WTC11 (cell line): ENCODE data around the gene ZNF189.

ENCODE experiments used
- ATF6 ChIP-seq: sonication (generic); formaldehyde crosslinking; IDR thresholded peaks from 2 replicates; pipeline ENCODE4 v1.8.1; 2023; ENCODE audit warnings: mild to moderate bottlenecking, missing genetic modification reagents
- CBFB ChIP-seq: sonication (generic); formaldehyde crosslinking; IDR thresholded peaks from 2 replicates; pipeline ENCODE4 v1.8.1; 2022; ENCODE audit warnings: mild to moderate bottlenecking, low read depth, missing genetic modification reagents
- CTCF ChIP-seq: fragments of 200-600 bp; IDR thresholded peaks from 2 replicates; pipeline ENCODE4 v1.8.0; 2022; ENCODE audit warnings: antibody characterized with exemption
- IRF1 ChIP-seq: sonication (generic); formaldehyde crosslinking; IDR thresholded peaks from 2 replicates; pipeline ENCODE4 v1.8.0; 2023; ENCODE audit warnings: missing genetic modification reagents
- JUN ChIP-seq: sonication (generic); formaldehyde crosslinking; IDR thresholded peaks from 2 replicates; pipeline ENCODE4 v1.8.0; 2023; ENCODE audit warnings: mild to moderate bottlenecking, missing genetic modification reagents
- NFE2L1 ChIP-seq: sonication (generic); formaldehyde crosslinking; IDR thresholded peaks from 2 replicates; pipeline ENCODE4 v1.8.1; 2023; ENCODE audit warnings: missing genetic modification reagents
- NFYB ChIP-seq: sonication (generic); formaldehyde crosslinking; conservative IDR thresholded peaks from 2 replicates; pipeline ENCODE4 v1.8.0; 2022; ENCODE audit warnings: low read depth, missing genetic modification reagents
- NR3C1 ChIP-seq: sonication (generic); formaldehyde crosslinking; conservative IDR thresholded peaks from 2 replicates; pipeline ENCODE4 v1.8.1; 2023; ENCODE audit warnings: low read depth, mild to moderate bottlenecking, missing genetic modification reagents
- TEAD4 ChIP-seq: sonication (generic); formaldehyde crosslinking; IDR thresholded peaks from 2 replicates; pipeline ENCODE4 v1.8.0; 2022; ENCODE audit warnings: mild to moderate bottlenecking, missing genetic modification reagents
- USF1 ChIP-seq: sonication (generic); formaldehyde crosslinking; IDR thresholded peaks from 2 replicates; pipeline ENCODE4 v1.8.0; 2022; ENCODE audit warnings: mild to moderate bottlenecking, missing genetic modification reagents
- ZBTB43 ChIP-seq: sonication (generic); formaldehyde crosslinking; IDR thresholded peaks from 2 replicates; pipeline ENCODE4 v1.8.1; 2023; ENCODE audit warnings: mild to moderate bottlenecking, missing genetic modification reagents
- TF ChIP-seq, protein P1 (sequence below): sonication (generic); formaldehyde crosslinking; IDR thresholded peaks from 2 replicates; pipeline ENCODE4 v1.8.0; 2022; ENCODE audit warnings: mild to moderate bottlenecking, missing genetic modification reagents

GRCh38 chr9:101458963-101459631, 60.4 kb downstream of the ZNF189 start:
- no peak for TF ChIP-seq TEAD4 (CRISPR knock-in tag)
- TF ChIP-seq, protein P1, sequence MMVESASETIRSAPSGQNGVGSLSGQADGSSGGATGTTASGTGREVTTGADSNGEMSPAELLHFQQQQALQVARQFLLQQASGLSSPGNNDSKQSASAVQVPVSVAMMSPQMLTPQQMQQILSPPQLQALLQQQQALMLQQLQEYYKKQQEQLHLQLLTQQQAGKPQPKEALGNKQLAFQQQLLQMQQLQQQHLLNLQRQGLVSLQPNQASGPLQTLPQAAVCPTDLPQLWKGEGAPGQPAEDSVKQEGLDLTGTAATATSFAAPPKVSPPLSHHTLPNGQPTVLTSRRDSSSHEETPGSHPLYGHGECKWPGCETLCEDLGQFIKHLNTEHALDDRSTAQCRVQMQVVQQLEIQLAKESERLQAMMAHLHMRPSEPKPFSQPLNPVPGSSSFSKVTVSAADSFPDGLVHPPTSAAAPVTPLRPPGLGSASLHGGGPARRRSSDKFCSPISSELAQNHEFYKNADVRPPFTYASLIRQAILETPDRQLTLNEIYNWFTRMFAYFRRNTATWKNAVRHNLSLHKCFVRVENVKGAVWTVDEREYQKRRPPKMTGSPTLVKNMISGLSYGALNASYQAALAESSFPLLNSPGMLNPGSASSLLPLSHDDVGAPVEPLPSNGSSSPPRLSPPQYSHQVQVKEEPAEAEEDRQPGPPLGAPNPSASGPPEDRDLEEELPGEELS (CRISPR knock-in tag): no peak
- TF ChIP-seq CBFB (CRISPR knock-in tag): no peak
- peak; percentile 33; the same call in 1 of the 2 replicates for TF ChIP-seq CTCF
- no peak for TF ChIP-seq ZBTB43 (CRISPR knock-in tag)
- no peak for TF ChIP-seq IRF1 (CRISPR knock-in tag)
- TF ChIP-seq NFYB (CRISPR knock-in tag): no peak
- TF ChIP-seq NR3C1 (CRISPR knock-in tag): no peak
- no peak for TF ChIP-seq JUN (CRISPR knock-in tag)
- TF ChIP-seq USF1: no peak
- TF ChIP-seq ATF6 (CRISPR knock-in tag): no peak
- no peak for TF ChIP-seq NFE2L1 (CRISPR knock-in tag)
